GM12864 (cell line): ENCODE measurements around the gene BRF1.

ENCODE experiments used
- DNase-seq: peaks from one replicate; pipeline ENCODE4 v3.0.0-alpha.2; 2011; ENCODE audit warnings: low read depth
- H3K4me3 ChIP-seq: 2 replicates; pipeline ENCODE4 v1.5.1; 2011; ENCODE audit warnings: mild to moderate bottlenecking, low read depth, low read length, control low read depth
- TF ChIP-seq, protein P1 (sequence below): IDR thresholded peaks from 2 replicates; pipeline ENCODE4 v1.5.1; 2011; ENCODE audit warnings: low read depth, mild to moderate bottlenecking, moderate library complexity, low read length, control low read depth, inconsistent platforms; ENCODE audit errors: missing control alignments

The BRF1 gene

DNA sequence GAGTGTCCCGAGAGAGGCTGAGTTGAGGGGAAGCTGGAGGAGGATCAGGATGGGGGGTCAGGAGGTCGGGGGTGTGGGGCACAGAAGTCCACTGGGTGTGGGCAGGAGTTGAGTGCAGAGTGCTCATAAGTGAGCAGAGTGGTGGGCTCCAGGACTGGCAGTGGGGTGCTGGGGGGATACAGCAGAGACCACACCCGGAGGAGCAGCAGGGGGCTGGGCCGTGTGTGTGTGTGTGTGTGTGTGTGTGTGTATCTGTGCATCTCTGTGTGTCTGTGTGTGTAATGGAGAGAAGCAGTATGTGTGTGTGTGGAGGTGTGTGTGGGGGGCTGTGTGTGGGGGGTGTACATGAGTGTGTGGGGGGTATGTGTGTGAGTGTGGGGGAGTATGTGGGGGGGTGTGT, 114.8 kb downstream of the BRF1 start:
- H3K4me3 ChIP-seq, result no peak overlapping the region
- TF ChIP-seq, protein P1, sequence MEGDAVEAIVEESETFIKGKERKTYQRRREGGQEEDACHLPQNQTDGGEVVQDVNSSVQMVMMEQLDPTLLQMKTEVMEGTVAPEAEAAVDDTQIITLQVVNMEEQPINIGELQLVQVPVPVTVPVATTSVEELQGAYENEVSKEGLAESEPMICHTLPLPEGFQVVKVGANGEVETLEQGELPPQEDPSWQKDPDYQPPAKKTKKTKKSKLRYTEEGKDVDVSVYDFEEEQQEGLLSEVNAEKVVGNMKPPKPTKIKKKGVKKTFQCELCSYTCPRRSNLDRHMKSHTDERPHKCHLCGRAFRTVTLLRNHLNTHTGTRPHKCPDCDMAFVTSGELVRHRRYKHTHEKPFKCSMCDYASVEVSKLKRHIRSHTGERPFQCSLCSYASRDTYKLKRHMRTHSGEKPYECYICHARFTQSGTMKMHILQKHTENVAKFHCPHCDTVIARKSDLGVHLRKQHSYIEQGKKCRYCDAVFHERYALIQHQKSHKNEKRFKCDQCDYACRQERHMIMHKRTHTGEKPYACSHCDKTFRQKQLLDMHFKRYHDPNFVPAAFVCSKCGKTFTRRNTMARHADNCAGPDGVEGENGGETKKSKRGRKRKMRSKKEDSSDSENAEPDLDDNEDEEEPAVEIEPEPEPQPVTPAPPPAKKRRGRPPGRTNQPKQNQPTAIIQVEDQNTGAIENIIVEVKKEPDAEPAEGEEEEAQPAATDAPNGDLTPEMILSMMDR, result no peak
- DNase-seq, result no peak

DNA sequence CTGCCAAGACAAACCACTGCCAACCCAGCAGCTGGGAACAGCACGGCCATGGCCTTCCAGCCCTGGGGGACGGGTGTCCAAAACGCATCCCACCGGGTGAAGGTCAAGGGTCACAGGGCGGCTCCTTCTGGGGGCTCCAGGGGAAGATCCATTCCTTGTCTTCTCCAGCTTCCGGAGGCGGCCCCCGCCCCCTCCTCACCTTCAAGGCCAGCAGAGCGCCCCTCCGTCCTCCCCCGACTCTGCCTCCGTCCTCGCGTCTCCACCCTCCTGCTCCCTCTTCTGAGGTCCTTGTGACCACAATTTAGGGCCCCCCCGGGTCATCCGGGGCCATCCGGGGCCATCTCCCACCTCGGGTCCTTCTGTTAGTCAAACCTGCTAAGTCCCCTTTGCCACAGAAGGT, 115.8 kb downstream of the BRF1 start:
- no peak overlapping the region for H3K4me3 ChIP-seq
- no peak for DNase-seq
- TF ChIP-seq, protein P1, result no peak

DNA sequence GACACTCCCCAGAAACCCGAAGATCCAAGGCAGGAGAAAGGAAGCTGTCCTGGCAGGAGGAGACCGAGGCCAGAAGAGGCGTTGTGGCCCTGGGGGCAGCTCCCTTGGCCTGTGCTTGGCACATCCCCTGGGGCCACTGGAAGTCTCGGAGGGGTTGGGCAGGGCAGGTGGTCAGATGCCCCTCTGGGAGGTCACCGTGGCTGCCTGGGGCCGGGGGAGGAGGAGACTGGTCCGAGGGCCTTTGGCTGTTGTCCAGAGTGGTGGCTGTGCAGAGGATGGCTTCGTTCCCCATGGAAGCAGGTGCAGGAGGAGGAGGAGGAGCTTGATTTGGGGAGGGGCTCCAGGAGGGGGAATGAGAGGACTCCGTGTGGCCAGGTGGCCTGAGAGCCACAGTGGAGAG, 116.3 kb downstream of the BRF1 start:
- TF ChIP-seq, protein P1, result no peak
- H3K4me3 ChIP-seq, result no peak overlapping the region
- DNase-seq, result no peak

DNA sequence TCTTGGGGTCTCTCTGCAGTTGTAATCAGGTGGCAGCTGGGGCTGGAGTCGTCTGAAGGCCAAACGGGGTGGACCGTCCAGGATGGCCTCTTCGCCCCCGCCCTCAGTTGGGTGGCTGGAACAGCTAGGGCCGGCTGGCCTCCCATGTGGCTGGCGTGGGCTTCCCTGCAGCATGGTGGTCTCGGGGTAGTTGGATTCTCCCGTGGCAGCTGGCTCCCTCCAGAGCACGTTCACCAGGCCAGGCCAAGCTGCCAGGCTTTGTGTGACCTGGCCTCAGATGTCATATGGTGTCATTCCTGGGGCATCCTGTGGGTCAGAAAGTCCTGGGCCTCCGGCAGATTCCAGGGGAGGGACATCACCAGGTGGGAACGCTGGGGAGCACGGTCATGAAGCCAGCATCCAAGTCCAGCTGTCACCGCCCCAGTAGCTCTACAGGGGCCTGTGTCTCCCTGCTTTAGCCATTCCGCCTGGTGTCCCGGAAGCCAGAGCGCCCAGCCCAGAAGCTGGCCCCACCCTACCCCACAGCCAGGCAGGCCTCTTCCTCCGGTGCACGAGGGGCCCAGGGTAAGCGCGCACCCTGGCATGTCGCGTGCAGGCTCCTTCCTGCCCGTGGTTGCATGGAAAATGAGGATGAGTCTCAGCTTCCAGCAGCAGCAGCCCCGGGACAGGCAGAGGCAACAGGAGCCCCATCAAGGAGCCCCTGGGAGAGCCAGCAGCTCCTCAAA, 118.3 kb downstream of the BRF1 start:
- DNase-seq, result no peak
- no peak overlapping the region for H3K4me3 ChIP-seq
- TF ChIP-seq, protein P1, result no peak

DNA sequence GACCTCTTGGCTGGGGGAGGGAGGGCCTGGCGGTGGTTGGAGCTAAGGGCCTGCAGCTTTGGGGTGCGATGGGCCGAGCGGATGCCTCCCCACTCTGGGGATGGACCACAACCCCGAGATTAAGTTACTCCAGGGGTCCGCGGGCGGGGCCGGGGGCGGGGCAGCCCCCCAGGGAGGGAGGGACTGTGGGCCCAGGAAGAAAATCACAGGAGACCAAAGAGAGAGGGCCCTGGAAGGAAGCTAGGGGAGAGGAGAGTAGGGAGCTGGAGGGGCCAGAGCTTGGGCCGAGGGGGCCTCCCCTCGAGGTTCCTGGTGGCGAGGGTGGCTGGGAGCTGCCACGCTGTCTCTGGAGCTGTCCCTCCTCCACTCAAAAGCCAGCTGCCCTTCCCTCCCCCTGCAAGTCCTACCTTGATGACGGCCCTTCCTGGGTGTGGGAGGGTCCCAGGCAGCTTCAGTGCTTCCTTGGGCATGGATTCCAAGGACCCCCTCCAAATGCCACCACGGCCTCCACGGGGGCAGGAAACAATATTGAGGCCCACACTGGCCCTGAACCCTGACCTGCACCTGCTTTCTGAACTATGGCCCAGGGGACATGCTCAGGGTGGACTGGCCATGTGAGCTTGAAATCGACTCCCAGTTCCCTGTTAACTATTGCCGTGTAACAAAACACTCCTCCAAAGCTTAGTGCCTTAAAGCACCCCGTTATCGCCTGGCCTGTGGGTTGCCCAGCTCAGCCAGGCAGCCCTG, 119.1 kb downstream of the BRF1 start:
- DNase-seq, result no peak
- TF ChIP-seq, protein P1, result no peak
- H3K4me3 ChIP-seq, result peak overlapping the region; percentile 33

DNA sequence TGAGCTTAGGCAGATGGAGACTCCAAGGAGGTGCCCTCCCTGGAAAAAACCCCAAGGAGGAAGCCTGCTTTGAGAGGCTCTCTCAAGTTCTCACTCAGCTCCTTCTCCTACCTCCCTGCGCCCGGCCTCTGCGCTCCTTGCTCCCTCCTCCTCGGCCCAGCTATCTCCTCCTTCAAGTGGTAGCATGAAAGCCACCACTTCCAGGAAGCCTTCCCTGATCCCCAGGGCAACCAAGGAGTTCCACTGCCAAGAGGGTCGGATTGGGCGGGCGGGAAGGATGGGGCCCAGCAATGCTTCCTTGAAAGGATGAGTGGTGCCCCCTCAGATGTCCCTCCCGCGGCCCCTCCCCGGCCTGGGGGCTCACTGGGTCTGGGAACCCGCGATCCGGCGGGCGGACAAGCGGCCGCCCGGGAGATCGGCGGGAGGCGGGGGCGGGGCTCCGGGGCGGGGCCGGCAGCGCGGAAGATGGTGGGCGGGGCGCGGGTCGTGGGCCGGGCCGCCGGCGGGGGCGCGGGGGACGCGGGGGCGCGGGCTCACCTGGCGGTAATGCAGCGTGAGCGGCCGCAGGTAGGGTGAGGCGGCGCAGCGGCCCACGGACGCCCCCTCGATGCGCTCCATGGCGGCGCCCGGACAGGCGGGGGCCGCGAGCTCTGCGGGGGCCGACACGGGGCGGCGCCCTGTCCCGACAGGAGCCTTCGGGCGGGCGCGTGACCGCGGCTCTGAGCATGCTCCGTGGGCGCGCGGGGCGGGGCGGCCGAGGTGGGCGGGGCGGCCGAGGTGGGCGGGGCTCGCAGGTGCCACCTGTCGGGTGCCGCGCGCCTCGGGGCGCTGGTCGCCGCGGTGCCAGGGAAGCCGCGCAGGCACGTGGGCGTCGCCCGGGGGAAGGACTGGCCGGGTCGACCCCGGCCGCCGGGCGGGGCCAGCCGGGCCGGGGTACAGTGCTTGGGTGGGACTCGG, 119.9 kb downstream of the BRF1 start, which contains the start of gene NUDT14:
Gene NUDT14 (minus strand): TSS at position 721 of the 957 bp plus-strand sequence. CDS start 103 bp downstream, at position 618.
- H3K4me3 ChIP-seq, result peak within 1 kb of the TSS; percentile 57
- TF ChIP-seq, protein P1, result no peak
- no peak for DNase-seq
